Thyroid gland (tissue), 4 donors: Measurements from ENCODE around the gene USP26.

ENCODE experiments used
- POLR2A ChIP-seq, 2 donors: fragments of 450-650 bp; IDR thresholded peaks; one replicate each; pipeline ENCODE4 v1.6.1; 2017; ENCODE audit warnings: antibody characterized with exemption in 2 of 2, mild to moderate bottlenecking in 2 of 2, moderate library complexity in 1 of 2
- TF ChIP-seq, protein P1 (sequence below), 6 experiments: fragments of 200-600 bp in 3 of 6; fragments of 450-650 bp in 3 of 6; sonication (generic) in 3 of 6; IDR thresholded peaks; one replicate each; pipeline ENCODE4 v1.5.1; 2016 to 2019; ENCODE audit warnings: antibody characterized with exemption in 6 of 6, mild to moderate bottlenecking in 2 of 6, inconsistent platforms in 1 of 6, moderate library complexity in 1 of 6

DNA sequence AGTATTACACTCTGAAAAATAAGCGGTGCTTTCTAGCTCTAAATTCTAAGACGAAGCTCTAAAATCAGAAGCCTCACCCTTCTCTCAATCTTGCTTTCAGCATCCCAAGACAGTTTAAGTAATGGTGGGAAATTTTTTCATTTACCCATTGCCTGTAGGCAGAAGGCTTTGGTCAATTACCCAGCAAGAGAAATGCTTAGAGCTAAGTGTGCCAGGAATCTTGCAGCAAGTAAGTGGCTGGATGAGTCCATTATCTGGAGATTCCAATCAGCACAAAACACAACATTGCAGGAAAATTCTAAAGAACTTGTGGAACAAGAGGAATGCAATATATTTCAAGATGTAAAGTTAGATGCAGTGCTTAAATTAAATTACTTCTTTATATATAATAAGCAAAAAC, 28.4 kb downstream of the USP26 start:
- TF ChIP-seq, protein P1, sequence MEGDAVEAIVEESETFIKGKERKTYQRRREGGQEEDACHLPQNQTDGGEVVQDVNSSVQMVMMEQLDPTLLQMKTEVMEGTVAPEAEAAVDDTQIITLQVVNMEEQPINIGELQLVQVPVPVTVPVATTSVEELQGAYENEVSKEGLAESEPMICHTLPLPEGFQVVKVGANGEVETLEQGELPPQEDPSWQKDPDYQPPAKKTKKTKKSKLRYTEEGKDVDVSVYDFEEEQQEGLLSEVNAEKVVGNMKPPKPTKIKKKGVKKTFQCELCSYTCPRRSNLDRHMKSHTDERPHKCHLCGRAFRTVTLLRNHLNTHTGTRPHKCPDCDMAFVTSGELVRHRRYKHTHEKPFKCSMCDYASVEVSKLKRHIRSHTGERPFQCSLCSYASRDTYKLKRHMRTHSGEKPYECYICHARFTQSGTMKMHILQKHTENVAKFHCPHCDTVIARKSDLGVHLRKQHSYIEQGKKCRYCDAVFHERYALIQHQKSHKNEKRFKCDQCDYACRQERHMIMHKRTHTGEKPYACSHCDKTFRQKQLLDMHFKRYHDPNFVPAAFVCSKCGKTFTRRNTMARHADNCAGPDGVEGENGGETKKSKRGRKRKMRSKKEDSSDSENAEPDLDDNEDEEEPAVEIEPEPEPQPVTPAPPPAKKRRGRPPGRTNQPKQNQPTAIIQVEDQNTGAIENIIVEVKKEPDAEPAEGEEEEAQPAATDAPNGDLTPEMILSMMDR (IDR thresholded peaks at IDR 0.05): no peak
- TF ChIP-seq POLR2A (IDR thresholded peaks at IDR 0.05): no peak
